Measurements from ENCODE around the gene TMCO2.

Gene TMCO2

GRCh38 chr1:40257688-40258444 lies 10.1 kb downstream of the TMCO2 start, which contains the start of gene ZMPSTE24:
TSS of gene ZMPSTE24 (plus strand) at chr1:40258236. CDS start at chr1:40258272, 36 bp downstream.
- peak; percentile 97 to 98 (median 97) for DNase-seq

GRCh38 chr1:40258445-40258769 lies 10.7 kb downstream of the TMCO2 start:
- DNase-seq: peak in 2 of 3 donors; percentile 20 to 24

- DNase-seq: no peak
These were observed 16.6 kb downstream of the TMCO2 start for GRCh38 chr1:40264354-40264781.

GRCh38 chr1:40265298-40265697 lies 17.6 kb downstream of the TMCO2 start:
- DNase-seq: no peak

GRCh38 chr1:40265919-40266318 lies 18.2 kb downstream of the TMCO2 start:
- DNase-seq: no peak

GRCh38 chr1:40266786-40267535 lies 19.2 kb downstream of the TMCO2 start:
- DNase-seq: no peak

- no peak for DNase-seq
These were observed 20.0 kb downstream of the TMCO2 start for GRCh38 chr1:40267767-40268187.

GRCh38 chr1:40268211-40268610 lies 20.5 kb downstream of the TMCO2 start:
- no peak for DNase-seq

- peak in 2 of 3 donors; percentile 11 to 27 for DNase-seq
These were observed 22.6 kb downstream of the TMCO2 start for GRCh38 chr1:40270152-40270834.

- no peak for DNase-seq
These were observed 25.0 kb downstream of the TMCO2 start for GRCh38 chr1:40272653-40273213.

- no peak for DNase-seq
These were observed 25.9 kb downstream of the TMCO2 start for GRCh38 chr1:40273547-40274166.

- DNase-seq: no peak
These were observed 26.6 kb downstream of the TMCO2 start for GRCh38 chr1:40274331-40274730.

GRCh38 chr1:40276122-40276521 lies 28.4 kb downstream of the TMCO2 start:
- DNase-seq: no peak

GRCh38 chr1:40281853-40282252 lies 34.1 kb downstream of the TMCO2 start:
- DNase-seq: no peak

- DNase-seq: no peak
These were observed 43.6 kb downstream of the TMCO2 start for GRCh38 chr1:40291293-40291692.

- no peak for DNase-seq
These were observed 51.9 kb downstream of the TMCO2 start for GRCh38 chr1:40299366-40300248.

GRCh38 chr1:40300249-40300567 lies 52.5 kb downstream of the TMCO2 start:
- no peak for DNase-seq

- DNase-seq: no peak
These were observed 52.9 kb downstream of the TMCO2 start for GRCh38 chr1:40300651-40301050.

GRCh38 chr1:40301066-40301465 lies 53.3 kb downstream of the TMCO2 start:
- no peak for DNase-seq

All from suppressor macrophage treated with lipopolysaccharide for 1 hour (primary cell).